H54 (cell line): Measurements from ENCODE around the gene IBA57.

Source experiments
- DNase-seq: peaks from one replicate; pipeline ENCODE4 v3.0.0; 2011; ENCODE audit warnings: low spot score, mixed read lengths; ENCODE audit not compliant: insufficient read length
- FAIRE-seq: peaks from 3 replicates; lab custom pipeline; 2011; peaks lifted over from hg19 to GRCh38; lab: Jason Lieb, UNC
- POLR2A ChIP-seq: IDR thresholded peaks from 2 replicates; pipeline ENCODE4 v1.6.1; 2011; ENCODE audit warnings: low read depth, mild to moderate bottlenecking, low read length

IBA57 gene

GRCh38 chr1:228208831-228209551 is 43.4 kb downstream of the IBA57 start:
- DNase-seq, result no peak
- FAIRE-seq, result no peak
- TF ChIP-seq POLR2A, result no peak

- DNase-seq (no peak), FAIRE-seq (no peak)
- TF ChIP-seq POLR2A, result no peak
These were observed 44.1 kb downstream of the IBA57 start for GRCh38 chr1:228209657-228210056.

- FAIRE-seq, result peak; percentile 43
- DNase-seq, result peak; percentile 96
- TF ChIP-seq POLR2A, result 0 out of 2 replicates have a peak, but pooled peaks have one; percentile 6
These were observed 44.6 kb downstream of the IBA57 start for GRCh38 chr1:228210076-228210651.

- no peak for TF ChIP-seq POLR2A
- no peak for FAIRE-seq
- DNase-seq, result no peak
These were observed 45.3 kb downstream of the IBA57 start for GRCh38 chr1:228210712-228211530.

GRCh38 chr1:228211531-228212414 is 46.2 kb downstream of the IBA57 start:
- no peak for FAIRE-seq
- no peak for DNase-seq
- TF ChIP-seq POLR2A, result no peak

- no peak for FAIRE-seq
- DNase-seq, result no peak
- TF ChIP-seq POLR2A, result no peak
These were observed 46.9 kb downstream of the IBA57 start for GRCh38 chr1:228212415-228212965.

GRCh38 chr1:228212966-228213844 is 47.6 kb downstream of the IBA57 start:
- peak; percentile 97 for DNase-seq
- peak; percentile 59 for TF ChIP-seq POLR2A
- no peak for FAIRE-seq

- no peak for TF ChIP-seq POLR2A
These were observed 48.6 kb downstream of the IBA57 start for GRCh38 chr1:228213917-228214808.

GRCh38 chr1:228214921-228215662 is 49.5 kb downstream of the IBA57 start:
- FAIRE-seq, result no peak

More at GRCh38 chr1:228213917-228214808, 48.6 kb downstream of the IBA57 start:
- FAIRE-seq, result no peak
- DNase-seq, result no peak

GRCh38 chr1:228215663-228216116 is 50.1 kb downstream of the IBA57 start:
- DNase-seq (no peak), FAIRE-seq (no peak)
- TF ChIP-seq POLR2A, result no peak

More at GRCh38 chr1:228214921-228215662, 49.5 kb downstream of the IBA57 start:
- TF ChIP-seq POLR2A, result no peak
- DNase-seq, result no peak
